HT-29 (cell line): Measurements from ENCODE around the gene SHC3. TPM values are rescaled to one million over a fixed set of nuclear protein-coding genes. Genes with fewer than 3 reads are reported as not detected.

Experiments used
- DNase-seq: peaks from one replicate; pipeline ENCODE4 v3.0.0-alpha.2; 2015; ENCODE audit warnings: low spot score
- total RNA-seq: library from RNA; depleted of rRNA; stranded (reverse); fragments of >200 nt; shearing (Covaris generic); gene quantifications from 2 replicates; pipeline ENCODE4 v1.2.3, GENCODE V29; 2014; rRNA removed

SHC3 gene
- total RNA-seq, 1 experiment from 2014 or later: 0.23 TPM

- DNase-seq: no peak
Measured at GRCh38 chr9:88959727-88960469, 218.7 kb downstream of the SHC3 start.

- DNase-seq: no peak
Measured at GRCh38 chr9:88957526-88957925, 221.1 kb downstream of the SHC3 start.

Other genes starting within 250 kb of the SHC3 start
- not detected in 2 replicates for gene S1PR3, start 187.3 kb downstream of the SHC3 start, total RNA-seq
- gene CKS2, start 132.4 kb upstream of the SHC3 start, total RNA-seq: 139 and 145 TPM in 2 replicates
- gene SECISBP2, start 139.7 kb upstream of the SHC3 start, total RNA-seq: 26.8 and 29.2 TPM in 2 replicates